Measurements from ENCODE around the gene MSH3. TPM values are rescaled to one million over a fixed set of nuclear protein-coding genes. Genes with fewer than 3 reads are reported as not detected.
"Not testable (repeated sequence)": the region's sequence is repeated elsewhere in the genome, so short reads cannot be mapped to it uniquely, and the experiment has no call there.

MSH3 gene
- total RNA-seq, 4 donors from 2014 or later, result 10.0 to 16.8 (median 13.1) TPM

GRCh38 chr5:80867233-80867632 is 212.8 kb downstream of the MSH3 start:
- TF ChIP-seq, protein P1, sequence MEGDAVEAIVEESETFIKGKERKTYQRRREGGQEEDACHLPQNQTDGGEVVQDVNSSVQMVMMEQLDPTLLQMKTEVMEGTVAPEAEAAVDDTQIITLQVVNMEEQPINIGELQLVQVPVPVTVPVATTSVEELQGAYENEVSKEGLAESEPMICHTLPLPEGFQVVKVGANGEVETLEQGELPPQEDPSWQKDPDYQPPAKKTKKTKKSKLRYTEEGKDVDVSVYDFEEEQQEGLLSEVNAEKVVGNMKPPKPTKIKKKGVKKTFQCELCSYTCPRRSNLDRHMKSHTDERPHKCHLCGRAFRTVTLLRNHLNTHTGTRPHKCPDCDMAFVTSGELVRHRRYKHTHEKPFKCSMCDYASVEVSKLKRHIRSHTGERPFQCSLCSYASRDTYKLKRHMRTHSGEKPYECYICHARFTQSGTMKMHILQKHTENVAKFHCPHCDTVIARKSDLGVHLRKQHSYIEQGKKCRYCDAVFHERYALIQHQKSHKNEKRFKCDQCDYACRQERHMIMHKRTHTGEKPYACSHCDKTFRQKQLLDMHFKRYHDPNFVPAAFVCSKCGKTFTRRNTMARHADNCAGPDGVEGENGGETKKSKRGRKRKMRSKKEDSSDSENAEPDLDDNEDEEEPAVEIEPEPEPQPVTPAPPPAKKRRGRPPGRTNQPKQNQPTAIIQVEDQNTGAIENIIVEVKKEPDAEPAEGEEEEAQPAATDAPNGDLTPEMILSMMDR (IDR thresholded peaks at IDR 0.05), result no peak
- DNase-seq (ENCODE audit: low spot score), result no peak
- no peak for ATAC-seq (ENCODE audit: low FRiP score)

DNA sequence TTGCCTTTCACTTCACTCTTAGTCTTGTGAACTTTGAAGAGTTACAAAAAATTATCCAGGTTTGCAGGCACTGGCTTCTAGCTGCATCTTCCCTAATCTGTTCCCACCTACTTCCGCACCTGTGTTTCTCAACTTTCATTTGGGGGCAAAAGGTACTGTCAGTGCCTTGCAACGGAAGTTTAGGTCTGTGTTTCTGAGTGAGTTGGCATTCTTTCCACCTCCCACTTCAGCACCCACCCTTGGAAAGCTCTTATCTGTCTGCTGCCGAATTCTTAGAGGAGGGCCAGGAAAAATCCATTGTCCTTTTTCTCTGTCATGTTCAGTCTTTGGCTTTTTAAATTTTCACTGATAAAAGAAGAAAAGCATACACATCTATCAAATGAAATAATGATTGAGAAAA is 216.0 kb downstream of the MSH3 start:
- TF ChIP-seq, protein P1 (IDR thresholded peaks at IDR 0.05), result no peak
- ATAC-seq (ENCODE audit: low FRiP score) (no peak), DNase-seq (ENCODE audit: low spot score) (no peak)

DNA sequence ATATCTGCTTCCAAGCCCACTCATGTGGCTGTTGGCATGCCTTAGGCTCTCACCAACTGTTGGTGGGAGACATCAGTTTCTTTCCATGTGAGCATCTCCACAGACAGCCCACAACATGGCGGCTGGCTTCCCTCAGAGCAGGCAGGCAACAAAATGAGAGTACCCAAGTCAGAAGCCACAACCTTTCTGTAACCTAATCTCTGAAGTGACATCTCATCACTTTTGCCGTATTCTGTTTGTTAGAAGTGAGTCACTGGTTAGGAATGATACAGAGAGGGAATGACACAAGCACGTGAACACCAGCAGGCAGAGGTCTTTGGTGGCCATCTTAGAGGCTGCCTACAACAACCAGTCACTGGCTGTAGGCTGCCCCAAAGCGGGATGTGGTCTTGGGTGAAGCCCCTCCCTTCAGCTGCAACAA is 217.1 kb downstream of the MSH3 start:
- DNase-seq (ENCODE audit: low spot score) (no peak), ATAC-seq (ENCODE audit: low FRiP score) (no peak)
- TF ChIP-seq, protein P1 (IDR thresholded peaks at IDR 0.05), result no peak

GRCh38 chr5:80874162-80874561 is 219.7 kb downstream of the MSH3 start:
- ATAC-seq (ENCODE audit: low FRiP score), result no peak
- TF ChIP-seq, protein P1 (IDR thresholded peaks at IDR 0.05), result no peak
- no peak for DNase-seq (ENCODE audit: low spot score)

GRCh38 chr5:80877592-80877991 is 223.1 kb downstream of the MSH3 start:
- TF ChIP-seq, protein P1 (IDR thresholded peaks at IDR 0.05), result no peak
- DNase-seq (ENCODE audit: low spot score), result no peak
- ATAC-seq (ENCODE audit: low FRiP score), result no peak

- TF ChIP-seq, protein P1 (IDR thresholded peaks at IDR 0.05), result no peak
- ATAC-seq (ENCODE audit: low FRiP score) (no peak), DNase-seq (ENCODE audit: low spot score) (no peak)
Observed at GRCh38 chr5:80881726-80882125, 227.3 kb downstream of the MSH3 start.

DNA sequence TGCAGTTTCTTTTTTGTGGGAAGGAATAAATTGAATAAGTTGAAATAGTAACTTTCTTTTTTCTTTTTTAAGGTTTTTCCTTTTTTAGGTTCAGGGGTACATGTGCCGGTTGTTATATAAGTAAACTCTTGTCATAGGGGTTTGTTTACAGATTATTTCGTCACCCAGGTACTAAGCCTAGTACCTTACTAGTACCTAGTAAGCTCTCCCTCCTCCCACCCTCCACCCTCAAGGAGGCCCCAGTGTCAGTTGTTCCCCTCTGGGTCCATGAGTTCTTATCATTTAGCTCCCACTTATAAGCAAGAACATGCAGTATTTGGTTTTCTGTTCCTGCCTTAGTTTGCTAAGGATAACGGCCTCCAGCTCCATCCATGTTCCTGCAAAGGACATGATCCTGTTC is 228.9 kb downstream of the MSH3 start:
- not testable (repeated sequence) for DNase-seq (ENCODE audit: low spot score); ATAC-seq (ENCODE audit: low FRiP score)

Measured in omental fat pad (tissue), 4 donors.